WTC11 (cell line): ENCODE data around the gene ALDOA. TPM values are rescaled to one million over a fixed set of nuclear protein-coding genes. Genes with fewer than 3 reads are reported as not detected.

Experiments
- CBFB ChIP-seq: sonication (generic); formaldehyde crosslinking; IDR thresholded peaks from 2 replicates; pipeline ENCODE4 v1.8.1; 2022; ENCODE audit warnings: mild to moderate bottlenecking, low read depth, missing genetic modification reagents
- CREB1 ChIP-seq: sonication (generic); formaldehyde crosslinking; IDR thresholded peaks from 2 replicates; pipeline ENCODE4 v1.8.0; 2023; ENCODE audit warnings: mild to moderate bottlenecking, missing genetic modification reagents
- CREM ChIP-seq: sonication (generic); formaldehyde crosslinking; IDR thresholded peaks from 2 replicates; pipeline ENCODE4 v1.8.1; 2022; ENCODE audit warnings: mild to moderate bottlenecking, missing genetic modification reagents, moderate library complexity
- EMX1 ChIP-seq: fragments of 250-450 bp; sonication (Bioruptor Pico); IDR thresholded peaks from 2 replicates; pipeline ENCODE4 v1.8.0; 2021; ENCODE audit warnings: mild to moderate bottlenecking
- FOXJ3 ChIP-seq: sonication (generic); formaldehyde crosslinking; IDR thresholded peaks from 2 replicates; pipeline ENCODE4 v1.9.0; 2021; ENCODE audit warnings: missing genetic modification reagents, mild to moderate bottlenecking, borderline replicate concordance
- GABPB1 ChIP-seq: sonication (generic); formaldehyde crosslinking; IDR thresholded peaks from 2 replicates; pipeline ENCODE4 v1.8.1; 2023; ENCODE audit warnings: mild to moderate bottlenecking, missing genetic modification reagents
- GRHL2 ChIP-seq: fragments of 250-450 bp; sonication (Bioruptor Pico); IDR thresholded peaks from 2 replicates; pipeline ENCODE4 v1.8.0; 2022; ENCODE audit warnings: mild to moderate bottlenecking, moderate library complexity; ENCODE audit not compliant: insufficient replicate concordance, severe bottlenecking
- MXD4 ChIP-seq: fragments of 250-450 bp; sonication (Bioruptor Pico); IDR thresholded peaks from 2 replicates; pipeline ENCODE4 v1.8.0; 2021; ENCODE audit warnings: mild to moderate bottlenecking, moderate library complexity, borderline replicate concordance
- OVOL2 ChIP-seq: fragments of 250-450 bp; sonication (Bioruptor Pico); IDR thresholded peaks from 2 replicates; pipeline ENCODE4 v1.9.0; 2021; ENCODE audit warnings: mild to moderate bottlenecking, borderline replicate concordance
- TCF7 ChIP-seq: sonication (generic); formaldehyde crosslinking; IDR thresholded peaks from 2 replicates; pipeline ENCODE4 v1.8.0; 2022; ENCODE audit warnings: mild to moderate bottlenecking, low read depth, missing genetic modification reagents, moderate library complexity
- ZNF138 ChIP-seq: sonication (generic); formaldehyde crosslinking; conservative IDR thresholded peaks from 2 replicates; pipeline ENCODE4 v1.8.1; 2022; ENCODE audit warnings: mild to moderate bottlenecking, moderate library complexity, missing genetic modification reagents
- ZNF396 ChIP-seq: fragments of 250-450 bp; sonication (Bioruptor Pico); IDR thresholded peaks from 2 replicates; pipeline ENCODE4 v1.8.0; 2021; ENCODE audit warnings: mild to moderate bottlenecking, moderate library complexity, borderline replicate concordance
- total RNA-seq: library from RNA; stranded (reverse); gene quantifications from 3 replicates; pipeline ENCODE4 v1.2.3, GENCODE V29; 2021
- TF ChIP-seq, protein P1 (sequence below): sonication (generic); formaldehyde crosslinking; IDR thresholded peaks from 2 replicates; pipeline ENCODE4 v1.8.0; 2022; ENCODE audit warnings: missing genetic modification reagents
- TF ChIP-seq, protein P2 (sequence below): fragments of 200-600 bp; IDR thresholded peaks from 2 replicates; pipeline ENCODE4 v1.8.0; 2022; ENCODE audit warnings: antibody characterized with exemption
- TF ChIP-seq, protein P3 (sequence below): sonication (generic); formaldehyde crosslinking; IDR thresholded peaks from 2 replicates; pipeline ENCODE4 v1.8.1; 2022; ENCODE audit warnings: missing genetic modification reagents, borderline replicate concordance
- TF ChIP-seq, protein P4 (sequence below): sonication (generic); formaldehyde crosslinking; conservative IDR thresholded peaks from 2 replicates; pipeline ENCODE4 v1.8.1; 2023; ENCODE audit warnings: mild to moderate bottlenecking, low read depth, missing genetic modification reagents, moderate library complexity
- TF ChIP-seq, protein P5 (sequence below): sonication (generic); formaldehyde crosslinking; IDR thresholded peaks from 2 replicates; pipeline ENCODE4 v1.8.1; 2023; ENCODE audit warnings: mild to moderate bottlenecking, missing genetic modification reagents
- TF ChIP-seq, protein P6 (sequence below): sonication (generic); formaldehyde crosslinking; conservative IDR thresholded peaks from 2 replicates; pipeline ENCODE4 v1.8.1; 2022; ENCODE audit warnings: mild to moderate bottlenecking, missing genetic modification reagents
- TF ChIP-seq, protein P7 (sequence below): sonication (generic); formaldehyde crosslinking; IDR thresholded peaks from 2 replicates; pipeline ENCODE4 v1.8.0; 2022; ENCODE audit warnings: mild to moderate bottlenecking, missing genetic modification reagents
- TF ChIP-seq, protein P8 (sequence below): sonication (generic); formaldehyde crosslinking; IDR thresholded peaks from 2 replicates; pipeline ENCODE4 v1.8.0; 2022; ENCODE audit warnings: mild to moderate bottlenecking, missing genetic modification reagents
- TF ChIP-seq, protein P9 (sequence below): sonication (generic); formaldehyde crosslinking; IDR thresholded peaks from 2 replicates; pipeline ENCODE4 v1.8.1; 2023; ENCODE audit warnings: mild to moderate bottlenecking, missing genetic modification reagents, moderate library complexity

ALDOA gene
- total RNA-seq, 1 experiment from 2014 or later = 1,537 TPM

DNA sequence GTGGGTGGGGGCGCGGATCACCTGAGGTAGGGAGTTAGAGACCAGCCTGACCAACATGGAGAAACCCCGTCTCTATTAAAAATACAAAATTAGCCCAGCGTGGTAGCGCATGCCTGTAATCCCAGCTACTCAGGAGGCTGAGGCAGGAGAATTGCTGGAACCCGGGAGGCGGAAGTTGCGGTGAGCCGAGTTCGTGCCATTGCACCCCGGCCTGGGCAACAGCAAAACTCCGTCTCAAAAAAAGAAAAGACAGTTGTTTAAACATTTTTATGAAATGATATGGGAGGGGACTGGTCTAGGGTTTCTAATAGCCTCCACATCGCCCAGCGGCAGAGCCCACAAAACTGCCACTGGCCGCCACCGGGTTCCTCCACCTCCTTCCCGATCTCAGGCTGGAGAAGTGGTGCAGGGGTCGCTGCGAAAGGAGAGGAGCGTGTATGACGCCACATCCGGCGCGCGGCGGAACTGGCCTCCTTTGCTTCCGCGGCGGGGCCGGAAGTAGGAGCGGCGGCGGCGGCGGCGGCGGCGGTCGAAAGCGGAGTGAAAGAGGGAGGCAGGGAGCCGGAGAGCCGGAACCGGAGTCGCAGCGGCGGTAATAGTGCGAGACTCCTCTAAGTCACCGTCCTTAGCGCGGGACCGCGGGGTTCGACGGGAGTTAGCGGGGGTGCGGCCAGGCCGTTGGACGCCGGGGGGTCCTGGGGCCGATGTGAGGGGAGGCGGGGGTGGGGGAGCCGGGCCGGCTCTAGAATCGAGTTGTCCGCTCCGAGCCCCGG is 10.1 kb downstream of the ALDOA start, which contains the start of gene PPP4C (continued):
- TF ChIP-seq, protein P1, sequence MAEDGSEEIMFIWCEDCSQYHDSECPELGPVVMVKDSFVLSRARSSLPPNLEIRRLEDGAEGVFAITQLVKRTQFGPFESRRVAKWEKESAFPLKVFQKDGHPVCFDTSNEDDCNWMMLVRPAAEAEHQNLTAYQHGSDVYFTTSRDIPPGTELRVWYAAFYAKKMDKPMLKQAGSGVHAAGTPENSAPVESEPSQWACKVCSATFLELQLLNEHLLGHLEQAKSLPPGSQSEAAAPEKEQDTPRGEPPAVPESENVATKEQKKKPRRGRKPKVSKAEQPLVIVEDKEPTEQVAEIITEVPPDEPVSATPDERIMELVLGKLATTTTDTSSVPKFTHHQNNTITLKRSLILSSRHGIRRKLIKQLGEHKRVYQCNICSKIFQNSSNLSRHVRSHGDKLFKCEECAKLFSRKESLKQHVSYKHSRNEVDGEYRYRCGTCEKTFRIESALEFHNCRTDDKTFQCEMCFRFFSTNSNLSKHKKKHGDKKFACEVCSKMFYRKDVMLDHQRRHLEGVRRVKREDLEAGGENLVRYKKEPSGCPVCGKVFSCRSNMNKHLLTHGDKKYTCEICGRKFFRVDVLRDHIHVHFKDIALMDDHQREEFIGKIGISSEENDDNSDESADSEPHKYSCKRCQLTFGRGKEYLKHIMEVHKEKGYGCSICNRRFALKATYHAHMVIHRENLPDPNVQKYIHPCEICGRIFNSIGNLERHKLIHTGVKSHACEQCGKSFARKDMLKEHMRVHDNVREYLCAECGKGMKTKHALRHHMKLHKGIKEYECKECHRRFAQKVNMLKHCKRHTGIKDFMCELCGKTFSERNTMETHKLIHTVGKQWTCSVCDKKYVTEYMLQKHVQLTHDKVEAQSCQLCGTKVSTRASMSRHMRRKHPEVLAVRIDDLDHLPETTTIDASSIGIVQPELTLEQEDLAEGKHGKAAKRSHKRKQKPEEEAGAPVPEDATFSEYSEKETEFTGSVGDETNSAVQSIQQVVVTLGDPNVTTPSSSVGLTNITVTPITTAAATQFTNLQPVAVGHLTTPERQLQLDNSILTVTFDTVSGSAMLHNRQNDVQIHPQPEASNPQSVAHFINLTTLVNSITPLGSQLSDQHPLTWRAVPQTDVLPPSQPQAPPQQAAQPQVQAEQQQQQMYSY (CRISPR knock-in tag) = no peak
- TF ChIP-seq, protein P2, sequence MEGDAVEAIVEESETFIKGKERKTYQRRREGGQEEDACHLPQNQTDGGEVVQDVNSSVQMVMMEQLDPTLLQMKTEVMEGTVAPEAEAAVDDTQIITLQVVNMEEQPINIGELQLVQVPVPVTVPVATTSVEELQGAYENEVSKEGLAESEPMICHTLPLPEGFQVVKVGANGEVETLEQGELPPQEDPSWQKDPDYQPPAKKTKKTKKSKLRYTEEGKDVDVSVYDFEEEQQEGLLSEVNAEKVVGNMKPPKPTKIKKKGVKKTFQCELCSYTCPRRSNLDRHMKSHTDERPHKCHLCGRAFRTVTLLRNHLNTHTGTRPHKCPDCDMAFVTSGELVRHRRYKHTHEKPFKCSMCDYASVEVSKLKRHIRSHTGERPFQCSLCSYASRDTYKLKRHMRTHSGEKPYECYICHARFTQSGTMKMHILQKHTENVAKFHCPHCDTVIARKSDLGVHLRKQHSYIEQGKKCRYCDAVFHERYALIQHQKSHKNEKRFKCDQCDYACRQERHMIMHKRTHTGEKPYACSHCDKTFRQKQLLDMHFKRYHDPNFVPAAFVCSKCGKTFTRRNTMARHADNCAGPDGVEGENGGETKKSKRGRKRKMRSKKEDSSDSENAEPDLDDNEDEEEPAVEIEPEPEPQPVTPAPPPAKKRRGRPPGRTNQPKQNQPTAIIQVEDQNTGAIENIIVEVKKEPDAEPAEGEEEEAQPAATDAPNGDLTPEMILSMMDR = no peak
- TF ChIP-seq, protein P3, sequence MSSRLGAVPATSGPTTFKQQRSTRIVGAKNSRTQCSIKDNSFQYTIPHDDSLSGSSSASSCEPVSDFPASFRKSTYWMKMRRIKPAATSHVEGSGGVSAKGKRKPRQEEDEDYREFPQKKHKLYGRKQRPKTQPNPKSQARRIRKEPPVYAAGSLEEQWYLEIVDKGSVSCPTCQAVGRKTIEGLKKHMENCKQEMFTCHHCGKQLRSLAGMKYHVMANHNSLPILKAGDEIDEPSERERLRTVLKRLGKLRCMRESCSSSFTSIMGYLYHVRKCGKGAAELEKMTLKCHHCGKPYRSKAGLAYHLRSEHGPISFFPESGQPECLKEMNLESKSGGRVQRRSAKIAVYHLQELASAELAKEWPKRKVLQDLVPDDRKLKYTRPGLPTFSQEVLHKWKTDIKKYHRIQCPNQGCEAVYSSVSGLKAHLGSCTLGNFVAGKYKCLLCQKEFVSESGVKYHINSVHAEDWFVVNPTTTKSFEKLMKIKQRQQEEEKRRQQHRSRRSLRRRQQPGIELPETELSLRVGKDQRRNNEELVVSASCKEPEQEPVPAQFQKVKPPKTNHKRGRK (CRISPR knock-in tag) = no peak
- TF ChIP-seq ZNF396 = no peak
- no peak for TF ChIP-seq EMX1
- TF ChIP-seq, protein P4, sequence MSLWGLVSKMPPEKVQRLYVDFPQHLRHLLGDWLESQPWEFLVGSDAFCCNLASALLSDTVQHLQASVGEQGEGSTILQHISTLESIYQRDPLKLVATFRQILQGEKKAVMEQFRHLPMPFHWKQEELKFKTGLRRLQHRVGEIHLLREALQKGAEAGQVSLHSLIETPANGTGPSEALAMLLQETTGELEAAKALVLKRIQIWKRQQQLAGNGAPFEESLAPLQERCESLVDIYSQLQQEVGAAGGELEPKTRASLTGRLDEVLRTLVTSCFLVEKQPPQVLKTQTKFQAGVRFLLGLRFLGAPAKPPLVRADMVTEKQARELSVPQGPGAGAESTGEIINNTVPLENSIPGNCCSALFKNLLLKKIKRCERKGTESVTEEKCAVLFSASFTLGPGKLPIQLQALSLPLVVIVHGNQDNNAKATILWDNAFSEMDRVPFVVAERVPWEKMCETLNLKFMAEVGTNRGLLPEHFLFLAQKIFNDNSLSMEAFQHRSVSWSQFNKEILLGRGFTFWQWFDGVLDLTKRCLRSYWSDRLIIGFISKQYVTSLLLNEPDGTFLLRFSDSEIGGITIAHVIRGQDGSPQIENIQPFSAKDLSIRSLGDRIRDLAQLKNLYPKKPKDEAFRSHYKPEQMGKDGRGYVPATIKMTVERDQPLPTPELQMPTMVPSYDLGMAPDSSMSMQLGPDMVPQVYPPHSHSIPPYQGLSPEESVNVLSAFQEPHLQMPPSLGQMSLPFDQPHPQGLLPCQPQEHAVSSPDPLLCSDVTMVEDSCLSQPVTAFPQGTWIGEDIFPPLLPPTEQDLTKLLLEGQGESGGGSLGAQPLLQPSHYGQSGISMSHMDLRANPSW (CRISPR knock-in tag) = no peak
- TF ChIP-seq, protein P5, sequence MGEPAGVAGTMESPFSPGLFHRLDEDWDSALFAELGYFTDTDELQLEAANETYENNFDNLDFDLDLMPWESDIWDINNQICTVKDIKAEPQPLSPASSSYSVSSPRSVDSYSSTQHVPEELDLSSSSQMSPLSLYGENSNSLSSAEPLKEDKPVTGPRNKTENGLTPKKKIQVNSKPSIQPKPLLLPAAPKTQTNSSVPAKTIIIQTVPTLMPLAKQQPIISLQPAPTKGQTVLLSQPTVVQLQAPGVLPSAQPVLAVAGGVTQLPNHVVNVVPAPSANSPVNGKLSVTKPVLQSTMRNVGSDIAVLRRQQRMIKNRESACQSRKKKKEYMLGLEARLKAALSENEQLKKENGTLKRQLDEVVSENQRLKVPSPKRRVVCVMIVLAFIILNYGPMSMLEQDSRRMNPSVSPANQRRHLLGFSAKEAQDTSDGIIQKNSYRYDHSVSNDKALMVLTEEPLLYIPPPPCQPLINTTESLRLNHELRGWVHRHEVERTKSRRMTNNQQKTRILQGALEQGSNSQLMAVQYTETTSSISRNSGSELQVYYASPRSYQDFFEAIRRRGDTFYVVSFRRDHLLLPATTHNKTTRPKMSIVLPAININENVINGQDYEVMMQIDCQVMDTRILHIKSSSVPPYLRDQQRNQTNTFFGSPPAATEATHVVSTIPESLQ (CRISPR knock-in tag) = no peak
- TF ChIP-seq, protein P6, sequence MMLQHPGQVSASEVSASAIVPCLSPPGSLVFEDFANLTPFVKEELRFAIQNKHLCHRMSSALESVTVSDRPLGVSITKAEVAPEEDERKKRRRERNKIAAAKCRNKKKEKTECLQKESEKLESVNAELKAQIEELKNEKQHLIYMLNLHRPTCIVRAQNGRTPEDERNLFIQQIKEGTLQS = no peak
- TF ChIP-seq MXD4 (CRISPR knock-in tag) = no peak
- TF ChIP-seq CREB1 (CRISPR knock-in tag) = no peak
- TF ChIP-seq, protein P7, sequence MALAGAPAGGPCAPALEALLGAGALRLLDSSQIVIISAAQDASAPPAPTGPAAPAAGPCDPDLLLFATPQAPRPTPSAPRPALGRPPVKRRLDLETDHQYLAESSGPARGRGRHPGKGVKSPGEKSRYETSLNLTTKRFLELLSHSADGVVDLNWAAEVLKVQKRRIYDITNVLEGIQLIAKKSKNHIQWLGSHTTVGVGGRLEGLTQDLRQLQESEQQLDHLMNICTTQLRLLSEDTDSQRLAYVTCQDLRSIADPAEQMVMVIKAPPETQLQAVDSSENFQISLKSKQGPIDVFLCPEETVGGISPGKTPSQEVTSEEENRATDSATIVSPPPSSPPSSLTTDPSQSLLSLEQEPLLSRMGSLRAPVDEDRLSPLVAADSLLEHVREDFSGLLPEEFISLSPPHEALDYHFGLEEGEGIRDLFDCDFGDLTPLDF = no peak
- no peak for TF ChIP-seq OVOL2 (CRISPR knock-in tag)
- TF ChIP-seq GABPB1 (CRISPR knock-in tag) = peak; percentile 88
- TF ChIP-seq, protein P8, sequence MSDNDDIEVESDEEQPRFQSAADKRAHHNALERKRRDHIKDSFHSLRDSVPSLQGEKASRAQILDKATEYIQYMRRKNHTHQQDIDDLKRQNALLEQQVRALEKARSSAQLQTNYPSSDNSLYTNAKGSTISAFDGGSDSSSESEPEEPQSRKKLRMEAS = no peak
- peak; percentile 93 for TF ChIP-seq CREM
- no peak for TF ChIP-seq FOXJ3 (CRISPR knock-in tag)
- no peak for TF ChIP-seq GRHL2 (CRISPR knock-in tag)
- no peak for TF ChIP-seq ZNF138 (CRISPR knock-in tag)
- TF ChIP-seq, protein P9, sequence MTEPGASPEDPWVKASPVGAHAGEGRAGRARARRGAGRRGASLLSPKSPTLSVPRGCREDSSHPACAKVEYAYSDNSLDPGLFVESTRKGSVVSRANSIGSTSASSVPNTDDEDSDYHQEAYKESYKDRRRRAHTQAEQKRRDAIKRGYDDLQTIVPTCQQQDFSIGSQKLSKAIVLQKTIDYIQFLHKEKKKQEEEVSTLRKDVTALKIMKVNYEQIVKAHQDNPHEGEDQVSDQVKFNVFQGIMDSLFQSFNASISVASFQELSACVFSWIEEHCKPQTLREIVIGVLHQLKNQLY (CRISPR knock-in tag) = no peak
- TF ChIP-seq TCF7 (CRISPR knock-in tag) = no peak
- no peak for TF ChIP-seq CBFB
